HG03060 (cell line): ENCODE results near the gene CCR4.
"Not testable (repeated sequence)": the region's sequence is repeated elsewhere in the genome, so short reads cannot be mapped to it uniquely, and the experiment has no call there.

Experiments
- ATAC-seq: cut with Tn5 transposase; IDR thresholded peaks from one replicate; pipeline ENCODE4 v1.9.1; 2021; ENCODE audit warnings: low read depth, moderate number of reproducible peaks; ENCODE audit not compliant: unreplicated experiment

The CCR4 gene

GRCh38 chr3:32950516-32950915 lies 928 bp upstream of the CCR4 start:
- ATAC-seq, result no peak

- no peak for ATAC-seq
Measured at GRCh38 chr3:32952369-32953077, 1.1 kb downstream of the CCR4 start.

- no peak for ATAC-seq
Measured at GRCh38 chr3:32954506-32954905, 3.1 kb downstream of the CCR4 start.

- no peak for ATAC-seq
Measured at GRCh38 chr3:32956750-32957570, 5.5 kb downstream of the CCR4 start.

GRCh38 chr3:32958509-32958908 lies 7.1 kb downstream of the CCR4 start:
- ATAC-seq, result no peak

GRCh38 chr3:32959371-32959770 lies 7.9 kb downstream of the CCR4 start:
- no peak for ATAC-seq

GRCh38 chr3:32960404-32961170 lies 9.1 kb downstream of the CCR4 start:
- no peak for ATAC-seq

GRCh38 chr3:32961189-32961715 lies 9.8 kb downstream of the CCR4 start:
- no peak for ATAC-seq

GRCh38 chr3:32963871-32964270 lies 12.4 kb downstream of the CCR4 start:
- no peak for ATAC-seq

GRCh38 chr3:32964781-32965180 lies 13.3 kb downstream of the CCR4 start:
- not testable (repeated sequence) for ATAC-seq

GRCh38 chr3:32965617-32966213 lies 14.3 kb downstream of the CCR4 start:
- not testable (repeated sequence) for ATAC-seq

GRCh38 chr3:32966627-32967026 lies 15.2 kb downstream of the CCR4 start:
- ATAC-seq, result not testable (repeated sequence)

GRCh38 chr3:32968166-32968919 lies 16.9 kb downstream of the CCR4 start:
- no peak for ATAC-seq

- no peak for ATAC-seq
Measured at GRCh38 chr3:32968920-32969389, 17.5 kb downstream of the CCR4 start.

GRCh38 chr3:32969656-32970055 lies 18.2 kb downstream of the CCR4 start:
- ATAC-seq, result no peak

GRCh38 chr3:32971291-32971690 lies 19.8 kb downstream of the CCR4 start:
- not testable (repeated sequence) for ATAC-seq

- ATAC-seq, result no peak
Measured at GRCh38 chr3:32972482-32973146, 21.2 kb downstream of the CCR4 start.

GRCh38 chr3:32973982-32974381 lies 22.5 kb downstream of the CCR4 start:
- no peak for ATAC-seq
